Activated T-cell treated with anti-CD3 and anti-CD28 coated beads, Interleukin-2, amount 50 U/mL, for 4 hours (primary cell): ENCODE results near the gene FBXO44. TPM values are rescaled to one million over a fixed set of nuclear protein-coding genes. Genes with fewer than 3 reads are reported as not detected.

Experiments used
- ATAC-seq, 2 donors: fragments of 200-7000 bp; cut with Tn5 transposase; one replicate each; pipeline ENCODE4 v1.10.0; 2021
- DNase-seq: peaks from one replicate; pipeline ENCODE4 v3.0.0-alpha.2; 2020
- H3K27me3 Mint-ChIP-seq: one replicate; pipeline ENCODE4 v1.8.0; 2021; ENCODE audit warnings: low read depth, mixed read lengths
- H3K36me3 Mint-ChIP-seq: one replicate; pipeline ENCODE4 v1.8.0; 2022; ENCODE audit warnings: mixed read lengths; ENCODE audit not compliant: insufficient read depth
- H3K4me1 Mint-ChIP-seq: one replicate; pipeline ENCODE4 v1.8.0; 2021; ENCODE audit warnings: low read depth, mixed read lengths
- H3K4me3 Mint-ChIP-seq: one replicate; pipeline ENCODE4 v1.8.0; 2021; ENCODE audit warnings: mild to moderate bottlenecking, moderate library complexity, mixed read lengths
- H3K9me3 Mint-ChIP-seq: one replicate; pipeline ENCODE4 v1.8.0; 2021; ENCODE audit warnings: mixed read lengths
- total RNA-seq, 3 donors: library from RNA; stranded (reverse); gene quantifications; one replicate each; pipeline ENCODE4 v1.2.1, GENCODE V29; 2021

Gene FBXO44
- total RNA-seq, 3 donors from 2014 or later: 12.6 to 13.6 (median 13.2) TPM

- DNase-seq (no peak), ATAC-seq (no peak)
- Mint-ChIP-seq H3K4me3 (no peak overlapping the region), H3K36me3 (peaks cover 3% of the 10 kb centered on the region), H3K4me1 (peaks cover 9% of the 10 kb centered on the region), H3K27me3 (no peaks in the 10 kb centered on the region), H3K9me3 (no peaks in the 10 kb centered on the region)
Measured at GRCh38 chr1:11659748-11660147, 5.1 kb downstream of the FBXO44 start.

DNA sequence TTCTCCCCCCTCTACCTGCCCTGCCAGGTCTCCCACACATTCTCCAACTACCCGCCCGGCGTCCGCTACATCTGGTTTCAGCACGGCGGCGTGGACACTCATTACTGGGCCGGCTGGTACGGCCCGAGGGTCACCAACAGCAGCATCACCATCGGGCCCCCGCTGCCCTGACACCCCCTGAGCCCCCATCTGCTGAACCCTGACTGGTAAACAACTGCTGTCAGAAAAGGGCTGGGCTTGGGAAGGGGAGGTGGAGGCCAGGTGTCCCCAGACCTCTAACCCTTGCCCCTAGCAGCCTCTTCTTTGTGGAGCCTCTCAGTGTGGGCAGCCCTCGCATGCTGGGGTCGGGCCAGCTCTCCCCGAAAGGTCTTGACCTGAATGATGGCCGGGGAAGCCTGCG is 6.4 kb downstream of the FBXO44 start:
- Mint-ChIP-seq H3K27me3 (no peaks in the 10 kb centered on the region), H3K4me3 (no peak overlapping the region), H3K9me3 (no peaks in the 10 kb centered on the region), H3K36me3 (peaks cover 3% of the 10 kb centered on the region), H3K4me1 (peaks cover 3% of the 10 kb centered on the region)
- no peak for ATAC-seq
- DNase-seq: no peak

- Mint-ChIP-seq H3K36me3 (peaks cover 7% of the 10 kb centered on the region), H3K27me3 (no peaks in the 10 kb centered on the region), H3K4me3 (peak overlapping the region; percentile 82), H3K4me1 (peaks cover 4% of the 10 kb centered on the region), H3K9me3 (no peaks in the 10 kb centered on the region)
- DNase-seq (peak; percentile 52), ATAC-seq (peak; percentile 78 to 79)
Measured at GRCh38 chr1:11664336-11665065, 9.8 kb downstream of the FBXO44 start.

DNA sequence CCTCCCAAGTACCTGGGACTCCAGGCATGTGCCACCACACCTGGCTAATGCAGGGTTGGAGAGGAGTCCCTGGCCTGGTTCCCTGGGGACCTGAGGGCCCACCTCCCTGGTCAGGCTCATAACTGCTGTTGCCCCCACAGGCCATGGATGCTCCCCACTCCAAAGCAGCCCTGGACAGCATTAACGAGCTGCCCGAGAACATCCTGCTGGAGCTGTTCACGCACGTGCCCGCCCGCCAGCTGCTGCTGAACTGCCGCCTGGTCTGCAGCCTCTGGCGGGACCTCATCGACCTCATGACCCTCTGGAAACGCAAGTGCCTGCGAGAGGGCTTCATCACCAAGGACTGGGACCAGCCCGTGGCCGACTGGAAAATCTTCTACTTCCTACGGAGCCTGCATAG is 13.8 kb downstream of the FBXO44 start:
- ATAC-seq (no peak), DNase-seq (no peak)
- no peaks in the 10 kb centered on the region for H3K27me3 Mint-ChIP-seq
- H3K4me1 Mint-ChIP-seq: peaks cover 4% of the 10 kb centered on the region
- H3K4me3 Mint-ChIP-seq: no peak overlapping the region
- H3K9me3 Mint-ChIP-seq: no peaks in the 10 kb centered on the region
- H3K36me3 Mint-ChIP-seq: peaks cover 4% of the 10 kb centered on the region

GRCh38 chr1:11670747-11671146 is 16.1 kb downstream of the FBXO44 start:
- H3K36me3 Mint-ChIP-seq: peaks cover 8% of the 10 kb centered on the region
- no peak for DNase-seq
- H3K4me1 Mint-ChIP-seq: peaks cover 4% of the 10 kb centered on the region
- no peaks in the 10 kb centered on the region for H3K9me3 Mint-ChIP-seq
- H3K27me3 Mint-ChIP-seq: no peaks in the 10 kb centered on the region
- ATAC-seq: no peak
- no peak overlapping the region for H3K4me3 Mint-ChIP-seq

GRCh38 chr1:11671205-11671543 is 16.5 kb downstream of the FBXO44 start:
- Mint-ChIP-seq H3K36me3 (peaks cover 9% of the 10 kb centered on the region), H3K4me1 (no peaks in the 10 kb centered on the region), H3K9me3 (no peaks in the 10 kb centered on the region), H3K27me3 (no peaks in the 10 kb centered on the region), H3K4me3 (no peak overlapping the region)
- ATAC-seq: no peak
- no peak for DNase-seq

GRCh38 chr1:11671544-11672286 is 17.0 kb downstream of the FBXO44 start:
- Mint-ChIP-seq H3K4me3 (no peak overlapping the region), H3K27me3 (no peaks in the 10 kb centered on the region), H3K9me3 (no peaks in the 10 kb centered on the region), H3K4me1 (no peaks in the 10 kb centered on the region), H3K36me3 (peaks cover 9% of the 10 kb centered on the region)
- ATAC-seq (no peak), DNase-seq (no peak)

- ATAC-seq (no peak), DNase-seq (no peak)
- H3K9me3 Mint-ChIP-seq: no peaks in the 10 kb centered on the region
- H3K36me3 Mint-ChIP-seq: peaks cover 9% of the 10 kb centered on the region
- H3K4me3 Mint-ChIP-seq: no peak overlapping the region
- H3K27me3 Mint-ChIP-seq: no peaks in the 10 kb centered on the region
- no peaks in the 10 kb centered on the region for H3K4me1 Mint-ChIP-seq
Measured at GRCh38 chr1:11673089-11673769, 18.6 kb downstream of the FBXO44 start.

GRCh38 chr1:11674488-11674887 is 19.8 kb downstream of the FBXO44 start:
- peaks cover 8% of the 10 kb centered on the region for H3K4me1 Mint-ChIP-seq
- no peak for ATAC-seq
- peaks cover 5% of the 10 kb centered on the region for H3K36me3 Mint-ChIP-seq
- DNase-seq: no peak
- no peaks in the 10 kb centered on the region for H3K27me3 Mint-ChIP-seq
- no peaks in the 10 kb centered on the region for H3K9me3 Mint-ChIP-seq
- H3K4me3 Mint-ChIP-seq: no peak overlapping the region

DNA sequence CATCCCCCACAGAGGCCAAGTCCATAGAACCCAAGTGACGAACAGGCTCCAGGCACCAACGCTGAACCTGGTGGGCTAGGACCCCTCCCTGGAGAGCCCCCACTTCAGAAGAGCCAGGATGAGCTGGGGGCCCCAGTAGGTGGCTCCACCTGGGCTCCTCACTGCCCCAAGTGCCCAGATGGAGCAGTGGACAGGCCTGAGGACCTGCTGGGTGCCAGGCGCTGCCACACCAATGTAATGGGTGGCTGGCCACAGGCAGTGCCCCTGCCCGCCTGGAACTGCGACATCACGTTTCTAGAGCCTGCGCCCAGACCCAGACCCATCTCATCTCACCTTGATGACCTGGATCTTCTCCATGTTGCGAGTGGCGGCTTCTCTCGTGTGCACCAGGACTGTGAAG is 20.6 kb downstream of the FBXO44 start:
- Mint-ChIP-seq H3K9me3 (no peaks in the 10 kb centered on the region), H3K27me3 (no peaks in the 10 kb centered on the region), H3K36me3 (peaks cover 5% of the 10 kb centered on the region), H3K4me1 (peaks cover 11% of the 10 kb centered on the region), H3K4me3 (no peak overlapping the region)
- DNase-seq: no peak
- ATAC-seq: no peak

GRCh38 chr1:11676386-11677103 is 21.9 kb downstream of the FBXO44 start:
- ATAC-seq (no peak), DNase-seq (no peak)
- Mint-ChIP-seq H3K36me3 (peaks cover 5% of the 10 kb centered on the region), H3K4me1 (peaks cover 11% of the 10 kb centered on the region), H3K4me3 (no peak overlapping the region), H3K9me3 (no peaks in the 10 kb centered on the region), H3K27me3 (no peaks in the 10 kb centered on the region)

GRCh38 chr1:11678442-11678841 is 23.8 kb downstream of the FBXO44 start:
- no peak for DNase-seq
- ATAC-seq: no peak
- no peaks in the 10 kb centered on the region for H3K27me3 Mint-ChIP-seq
- peaks cover 5% of the 10 kb centered on the region for H3K36me3 Mint-ChIP-seq
- H3K4me1 Mint-ChIP-seq: peaks cover 15% of the 10 kb centered on the region
- peak overlapping the region; percentile 4 for H3K4me3 Mint-ChIP-seq
- H3K9me3 Mint-ChIP-seq: no peaks in the 10 kb centered on the region

DNA sequence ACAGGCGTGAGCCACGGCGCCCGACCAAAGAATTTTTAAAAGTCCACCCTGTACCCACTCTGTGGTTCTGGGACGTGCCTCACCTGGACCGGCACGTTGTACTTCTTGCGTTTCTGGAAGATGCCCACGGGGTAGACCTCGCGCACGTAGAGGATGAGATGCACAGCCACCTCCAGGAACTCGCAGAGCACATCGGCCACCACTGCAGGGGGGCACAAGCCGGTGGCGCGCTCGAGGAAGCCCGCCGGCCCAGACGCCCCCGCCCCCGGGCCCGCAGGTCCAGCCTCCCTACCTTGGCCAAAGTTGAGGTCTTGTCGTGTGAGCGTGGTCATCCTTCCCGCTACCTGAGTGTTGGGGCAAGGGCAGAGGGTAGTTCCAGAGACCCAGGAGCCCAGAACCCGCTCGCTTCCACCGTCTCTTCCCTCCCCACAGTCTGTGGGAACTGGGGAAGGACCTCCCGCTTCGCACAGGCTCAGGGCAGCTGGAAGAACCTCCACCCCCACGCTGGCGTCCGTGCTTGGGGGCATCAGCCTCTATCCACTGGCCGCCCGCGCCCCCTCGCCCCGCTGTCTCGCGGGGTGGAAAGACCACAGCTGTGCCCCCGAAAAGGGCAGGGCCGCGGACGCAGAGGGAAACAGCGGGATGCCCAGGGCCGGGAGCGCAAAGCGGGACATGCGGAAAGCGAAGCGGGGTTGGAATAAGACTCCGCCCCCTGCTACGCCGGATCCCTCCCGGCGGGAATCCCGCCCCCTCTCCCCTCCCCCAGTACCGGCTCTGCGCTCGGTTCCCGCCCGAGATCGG is 25.8 kb downstream of the FBXO44 start:
- H3K27me3 Mint-ChIP-seq: no peaks in the 10 kb centered on the region

More for the DNA sequence above, 25.8 kb downstream of the FBXO44 start:
- ATAC-seq (peak; percentile 20 to 27), DNase-seq (no peak)
- H3K4me3 Mint-ChIP-seq: peak overlapping the region; percentile 88
- H3K36me3 Mint-ChIP-seq: peaks cover 3% of the 10 kb centered on the region
- peaks cover 15% of the 10 kb centered on the region for H3K4me1 Mint-ChIP-seq
- no peaks in the 10 kb centered on the region for H3K9me3 Mint-ChIP-seq
